Fibroblast of skin of left quadriceps (primary cell): ENCODE data around the gene HLA-DMA.

Experiments used
- DNase-seq, 2 experiments: peaks; one replicate each; pipeline ENCODE4 v3.0.0-alpha.2; 2013; ENCODE audit warnings: low read depth in 2 of 2

Gene HLA-DMA

DNA sequence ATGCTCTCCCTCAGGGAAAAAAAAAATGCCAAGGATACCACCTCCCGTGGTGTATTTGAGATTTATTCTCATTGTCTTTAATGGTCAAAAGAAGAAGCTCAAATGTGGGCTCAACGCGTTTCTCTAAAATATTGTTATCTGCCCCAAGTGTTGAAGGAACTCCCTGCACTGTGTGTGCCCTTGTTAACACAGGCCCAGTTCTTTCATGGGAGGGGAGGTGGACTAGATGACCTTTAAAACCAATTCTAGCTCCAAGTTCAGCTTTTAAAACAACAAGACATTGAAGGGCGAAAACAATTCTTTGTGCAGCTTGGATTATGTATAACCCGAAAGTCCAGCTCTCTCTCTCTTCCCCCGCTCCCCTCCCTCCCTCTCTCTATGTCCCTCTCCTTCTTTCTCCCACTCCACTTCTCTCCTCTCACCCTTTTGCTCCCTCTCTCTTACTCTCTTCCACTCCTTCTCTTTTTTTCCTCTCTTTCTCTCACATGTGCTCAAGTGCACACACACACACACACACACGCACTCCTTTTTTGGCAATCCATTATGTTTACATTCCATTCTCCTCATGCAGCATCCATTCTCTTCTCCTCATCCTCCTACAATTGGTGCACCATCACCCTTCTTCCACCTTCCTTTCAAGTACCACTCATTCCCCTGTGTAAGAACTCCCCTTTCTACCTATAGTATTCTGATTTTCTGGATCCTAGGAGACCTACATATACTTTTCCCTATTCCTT is 20.6 kb downstream of the HLA-DMA start:
- peak; percentile 20 to 26 for DNase-seq

- no peak for DNase-seq
Measured at GRCh38 chr6:32931211-32931610, 21.7 kb downstream of the HLA-DMA start.

DNA sequence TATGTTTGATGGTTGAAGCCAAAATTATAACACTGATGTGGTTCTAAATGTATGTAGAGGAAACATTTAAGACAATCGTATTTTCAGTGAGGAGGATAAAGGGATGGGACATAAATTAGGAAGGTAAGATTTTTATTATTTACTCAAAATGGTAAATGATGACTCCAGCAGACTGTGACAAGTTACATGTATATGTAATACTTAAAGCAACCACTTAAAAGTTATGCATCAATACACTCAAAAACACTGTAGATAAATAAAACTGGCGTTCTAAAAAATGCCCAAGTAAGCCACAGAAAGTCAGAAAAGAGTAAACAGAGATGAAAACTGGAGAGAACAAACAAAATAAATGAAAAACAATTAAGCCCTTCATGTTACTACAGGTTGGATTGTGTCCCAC is 30.8 kb downstream of the HLA-DMA start:
- DNase-seq = no peak

DNA sequence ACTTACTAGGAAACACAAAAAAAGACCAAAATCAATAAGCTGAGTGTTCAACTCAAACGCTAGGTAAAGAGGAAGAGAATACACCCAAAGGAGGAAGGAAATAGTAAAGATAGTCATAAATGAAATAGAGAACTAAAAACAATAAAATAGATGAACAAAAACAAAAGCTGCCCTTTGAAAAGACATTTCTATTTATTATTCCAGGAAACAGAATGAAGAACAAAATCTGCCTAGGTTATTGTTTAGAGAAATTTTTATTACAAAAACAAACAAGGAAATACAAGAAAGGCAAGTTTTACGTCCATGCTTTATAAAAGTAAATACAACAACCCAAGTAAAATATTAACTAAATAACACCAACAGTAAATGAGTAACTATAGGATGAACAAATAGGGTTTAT is 32.2 kb downstream of the HLA-DMA start:
- no peak for DNase-seq

- DNase-seq = no peak
Measured at GRCh38 chr6:32912951-32913350, 39.9 kb downstream of the HLA-DMA start.

- DNase-seq = no peak
Measured at GRCh38 chr6:32908897-32909296, 44.0 kb downstream of the HLA-DMA start.

- peak; percentile 42 to 45 for DNase-seq
Measured at GRCh38 chr6:32906539-32906938, 46.4 kb downstream of the HLA-DMA start.

GRCh38 chr6:32905078-32905477 is 47.8 kb downstream of the HLA-DMA start:
- no peak for DNase-seq

DNA sequence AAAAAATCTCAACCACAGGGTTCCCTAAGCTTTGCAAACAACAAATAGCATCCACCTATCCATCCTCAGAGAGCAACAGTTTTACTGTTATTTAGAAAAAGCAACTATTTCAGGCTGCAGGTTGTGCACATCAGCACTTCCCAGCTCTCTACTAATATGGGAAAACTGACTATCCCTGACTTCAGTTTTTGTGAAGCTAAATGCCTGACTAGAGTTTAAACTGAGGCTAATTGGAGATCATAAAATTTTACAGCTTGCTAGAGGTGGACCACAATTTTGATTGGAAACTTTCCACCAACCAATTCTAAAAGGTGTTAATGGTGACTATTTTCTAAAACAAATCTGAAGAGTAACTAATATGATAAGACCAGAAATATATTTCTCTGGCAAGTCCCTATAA is 48.9 kb downstream of the HLA-DMA start:
- no peak for DNase-seq
